Endodermal cell (in vitro differentiated cells): ENCODE results near the gene OGFR. TPM values are rescaled to one million over a fixed set of nuclear protein-coding genes. Genes with fewer than 3 reads are reported as not detected.

Source experiments
- DNase-seq: peaks from one replicate; pipeline ENCODE4 v3.0.0-alpha.2; 2017
- H3K27ac ChIP-seq: 2 replicates; pipeline ENCODE4 v1.5.1; 2013; ENCODE audit warnings: mild to moderate bottlenecking, low read depth, low read length, moderate library complexity
- H3K27me3 ChIP-seq: 2 replicates; pipeline ENCODE4 v1.6.1; 2013; ENCODE audit warnings: mild to moderate bottlenecking, low read length, moderate library complexity; ENCODE audit not compliant: insufficient read depth, control insufficient read depth, poor library complexity, severe bottlenecking
- H3K36me3 ChIP-seq: 2 replicates; pipeline ENCODE4 v1.7.0; 2013; ENCODE audit warnings: mild to moderate bottlenecking, low read length, moderate library complexity; ENCODE audit not compliant: control insufficient read depth, insufficient read depth
- H3K4me1 ChIP-seq: one replicate; pipeline ENCODE4 v1.7.0; 2013; ENCODE audit warnings: low read length; ENCODE audit not compliant: control insufficient read depth, insufficient read depth
- H3K4me3 ChIP-seq: 2 replicates; pipeline ENCODE4 v1.5.1; 2013; ENCODE audit warnings: mild to moderate bottlenecking, low read length, moderate library complexity
- H3K9ac ChIP-seq: 2 replicates; pipeline ENCODE4 v1.6.1; 2013; ENCODE audit warnings: mild to moderate bottlenecking, low read length, moderate library complexity; ENCODE audit not compliant: poor library complexity, severe bottlenecking; ENCODE audit errors: extremely low read depth
- H3K9me3 ChIP-seq: 2 replicates; pipeline ENCODE4 v1.6.1; 2013; ENCODE audit warnings: mild to moderate bottlenecking, low read length, moderate library complexity; ENCODE audit not compliant: control insufficient read depth
- H3K27ac Mint-ChIP-seq: 2 replicates; pipeline ENCODE4 v1.8.0; 2020; ENCODE audit warnings: mixed read lengths
- H3K27me3 Mint-ChIP-seq: 2 replicates; pipeline ENCODE4 v1.8.0; 2021; ENCODE audit warnings: mild to moderate bottlenecking, mixed read lengths; ENCODE audit not compliant: insufficient read depth
- H3K36me3 Mint-ChIP-seq: 2 replicates; pipeline ENCODE4 v1.8.0; 2020; ENCODE audit warnings: low read depth, mixed read lengths
- H3K4me1 Mint-ChIP-seq: 2 replicates; pipeline ENCODE4 v1.8.0; 2020; ENCODE audit warnings: mixed read lengths
- H3K4me3 Mint-ChIP-seq: 2 replicates; pipeline ENCODE4 v1.8.0; 2020; ENCODE audit warnings: mild to moderate bottlenecking, moderate library complexity, mixed read lengths
- H3K9me3 Mint-ChIP-seq: 2 replicates; pipeline ENCODE4 v1.8.0; 2020; ENCODE audit warnings: mild to moderate bottlenecking, mixed read lengths
- WGBS, 2 experiments: methylation state at CpG; one replicate each; pipeline versions ENCODE4 v1.1.5 to v1.1.7; 2013; ENCODE audit warnings: missing lambda C conversion rate in 2 of 2, mixed read lengths in 1 of 2; ENCODE audit not compliant: insufficient coverage in 1 of 2, insufficient read length in 1 of 2; 5-methylcytosine and 5-hydroxymethylcytosine counted together
- total RNA-seq, 2 donors: library from RNA; stranded (reverse); fragmentation: NEBNext Ultra II Directional in 1 of 2; extraction: Animal tissue kit (Norgen Biotek cat#: 25700) in 1 of 2; gene quantifications; 2 replicates in 1 of 2; 3 replicates in 1 of 2; pipeline ENCODE4 v1.2.1, GENCODE V29; 2021
- TF ChIP-seq, protein P1 (sequence below): fragments of 200-600 bp; sonication (generic); conservative IDR thresholded peaks from 2 replicates; pipeline ENCODE4 v1.5.0; 2021; ENCODE audit warnings: antibody characterized with exemption, mild to moderate bottlenecking

OGFR gene
- total RNA-seq, 2 donors from 2014 or later: 28.1 to 28.5 TPM

DNA sequence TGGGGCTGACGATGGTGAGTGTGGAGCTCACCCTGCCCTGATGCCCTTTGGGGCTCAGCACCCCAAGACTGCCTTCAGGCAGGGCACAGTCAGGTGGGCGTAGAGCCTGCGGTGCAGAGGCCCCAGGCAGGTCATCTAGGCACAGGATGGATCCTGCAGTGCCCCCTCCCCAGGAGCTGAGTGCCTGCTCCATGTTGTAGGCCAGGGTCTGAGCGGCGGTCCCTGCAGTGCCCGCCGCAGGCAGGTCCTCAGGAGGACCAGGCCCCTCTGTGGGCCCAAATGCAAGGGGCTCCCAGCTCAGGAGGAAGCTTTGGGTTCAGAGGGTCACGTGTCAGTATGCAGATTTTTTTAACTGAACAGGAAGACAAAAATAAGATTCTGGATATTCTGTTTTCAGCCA lies 5.6 kb upstream of the OGFR start:
- H3K4me1 ChIP-seq: peaks cover 4% of the 10 kb centered on the region
- 95 to 97% methylated on average over 5 to 8 of the region's 8 CpGs for WGBS, 2 experiments
- H3K4me1 Mint-ChIP-seq: no peaks in the 10 kb centered on the region
- H3K9me3 Mint-ChIP-seq: no peaks in the 10 kb centered on the region
- peaks cover 27% of the 10 kb centered on the region for H3K36me3 ChIP-seq
- peaks cover 19% of the 10 kb centered on the region for H3K27me3 Mint-ChIP-seq
- H3K27ac ChIP-seq: no peak overlapping the region
- no peak overlapping the region for H3K4me3 ChIP-seq
- H3K27me3 ChIP-seq: peaks cover 16% of the 10 kb centered on the region
- no peak overlapping the region for H3K9ac ChIP-seq
- H3K27ac Mint-ChIP-seq: no peak overlapping the region
- no peaks in the 10 kb centered on the region for H3K9me3 ChIP-seq
- DNase-seq: no peak
- peaks cover 26% of the 10 kb centered on the region for H3K36me3 Mint-ChIP-seq
- no peak overlapping the region for H3K4me3 Mint-ChIP-seq
- TF ChIP-seq, protein P1, sequence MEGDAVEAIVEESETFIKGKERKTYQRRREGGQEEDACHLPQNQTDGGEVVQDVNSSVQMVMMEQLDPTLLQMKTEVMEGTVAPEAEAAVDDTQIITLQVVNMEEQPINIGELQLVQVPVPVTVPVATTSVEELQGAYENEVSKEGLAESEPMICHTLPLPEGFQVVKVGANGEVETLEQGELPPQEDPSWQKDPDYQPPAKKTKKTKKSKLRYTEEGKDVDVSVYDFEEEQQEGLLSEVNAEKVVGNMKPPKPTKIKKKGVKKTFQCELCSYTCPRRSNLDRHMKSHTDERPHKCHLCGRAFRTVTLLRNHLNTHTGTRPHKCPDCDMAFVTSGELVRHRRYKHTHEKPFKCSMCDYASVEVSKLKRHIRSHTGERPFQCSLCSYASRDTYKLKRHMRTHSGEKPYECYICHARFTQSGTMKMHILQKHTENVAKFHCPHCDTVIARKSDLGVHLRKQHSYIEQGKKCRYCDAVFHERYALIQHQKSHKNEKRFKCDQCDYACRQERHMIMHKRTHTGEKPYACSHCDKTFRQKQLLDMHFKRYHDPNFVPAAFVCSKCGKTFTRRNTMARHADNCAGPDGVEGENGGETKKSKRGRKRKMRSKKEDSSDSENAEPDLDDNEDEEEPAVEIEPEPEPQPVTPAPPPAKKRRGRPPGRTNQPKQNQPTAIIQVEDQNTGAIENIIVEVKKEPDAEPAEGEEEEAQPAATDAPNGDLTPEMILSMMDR: no peak

DNA sequence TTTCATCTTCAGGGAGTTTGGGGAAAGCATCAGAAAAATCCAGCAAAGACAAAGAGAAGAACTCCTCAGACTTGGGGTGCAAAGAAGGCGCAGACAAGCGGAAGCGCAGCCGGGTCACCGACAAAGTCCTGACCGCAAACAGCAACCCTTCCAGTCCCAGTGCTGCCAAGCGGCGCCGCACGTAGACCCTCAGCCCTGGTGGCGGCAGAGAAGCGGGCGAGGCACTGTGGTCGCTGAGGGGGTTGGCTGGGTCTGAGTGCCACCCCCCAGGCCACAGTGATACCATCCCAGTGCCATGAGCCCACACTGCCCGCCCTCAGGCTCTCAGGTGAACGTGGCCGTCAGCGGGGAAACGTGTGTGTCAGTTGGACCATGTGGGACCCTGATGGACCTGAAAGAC lies 5.2 kb upstream of the OGFR start:
- TF ChIP-seq, protein P1: no peak
- H3K4me3 Mint-ChIP-seq: no peak overlapping the region
- no peak for DNase-seq
- H3K27me3 Mint-ChIP-seq: peaks cover 19% of the 10 kb centered on the region
- Histone ChIP-seq H3K4me3 (no peak overlapping the region), H3K27ac (no peak overlapping the region), H3K4me1 (peaks cover 4% of the 10 kb centered on the region), H3K27me3 (peaks cover 16% of the 10 kb centered on the region), H3K9me3 (no peaks in the 10 kb centered on the region), H3K36me3 (peaks cover 27% of the 10 kb centered on the region), H3K9ac (no peak overlapping the region)
- peaks cover 26% of the 10 kb centered on the region for H3K36me3 Mint-ChIP-seq
- no peaks in the 10 kb centered on the region for H3K4me1 Mint-ChIP-seq
- WGBS, 2 experiments: 96 to 100% methylated on average over 11 to 19 of the region's 19 CpGs
- H3K27ac Mint-ChIP-seq: no peak overlapping the region
- H3K9me3 Mint-ChIP-seq: no peaks in the 10 kb centered on the region

DNA sequence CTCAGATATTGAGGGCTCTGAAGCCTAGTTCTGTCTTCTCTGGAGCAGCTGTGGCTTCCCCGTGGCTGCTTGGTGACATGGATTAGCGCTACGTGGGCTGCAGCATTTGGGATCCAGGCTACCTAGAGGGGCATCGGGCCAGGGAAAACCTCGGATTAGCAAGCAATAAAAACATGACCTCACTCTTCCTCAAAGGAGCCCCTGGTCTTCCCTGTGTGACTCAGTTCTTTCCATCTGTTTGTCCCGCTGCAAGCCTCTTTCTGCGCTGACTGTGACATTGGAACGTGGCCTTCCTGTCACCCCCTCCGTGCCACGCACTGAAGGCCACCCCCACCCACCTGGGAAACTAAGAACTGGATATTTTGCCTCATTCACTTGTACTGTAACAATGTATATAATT lies 4.8 kb upstream of the OGFR start:
- 90 to 95% methylated on average over 3 to 9 of the region's 10 CpGs for WGBS, 2 experiments
- TF ChIP-seq, protein P1: no peak
- no peak for DNase-seq
- Histone ChIP-seq H3K4me3 (no peak overlapping the region), H3K9ac (no peak overlapping the region), H3K9me3 (no peaks in the 10 kb centered on the region), H3K36me3 (peaks cover 27% of the 10 kb centered on the region), H3K4me1 (peaks cover 4% of the 10 kb centered on the region), H3K27ac (no peak overlapping the region), H3K27me3 (peaks cover 12% of the 10 kb centered on the region)
- peaks cover 26% of the 10 kb centered on the region for H3K36me3 Mint-ChIP-seq
- no peaks in the 10 kb centered on the region for H3K9me3 Mint-ChIP-seq
- no peak overlapping the region for H3K27ac Mint-ChIP-seq
- no peak overlapping the region for H3K4me3 Mint-ChIP-seq
- no peaks in the 10 kb centered on the region for H3K4me1 Mint-ChIP-seq
- H3K27me3 Mint-ChIP-seq: peaks cover 16% of the 10 kb centered on the region
